SIG-M5 treated with dmso at 0.1 percent for 504 hours (cell line): Measurements from ENCODE around the gene CHST3.
"Not testable (repeated sequence)": the region's sequence is repeated elsewhere in the genome, so short reads cannot be mapped to it uniquely, and the experiment has no call there.

Experiments used
- DNase-seq: peaks from one replicate; lab custom pipeline; 2025; ENCODE audit not compliant: unreplicated experiment; lab: John Stamatoyannopoulos, UW

Gene CHST3

GRCh38 chr10:71964098-71964742 lies at the start of gene CHST3:
TSS of gene CHST3 (plus strand) at chr10:71964395. CDS start at chr10:72005843, 41,448 bp downstream.
- DNase-seq = no peak

DNA sequence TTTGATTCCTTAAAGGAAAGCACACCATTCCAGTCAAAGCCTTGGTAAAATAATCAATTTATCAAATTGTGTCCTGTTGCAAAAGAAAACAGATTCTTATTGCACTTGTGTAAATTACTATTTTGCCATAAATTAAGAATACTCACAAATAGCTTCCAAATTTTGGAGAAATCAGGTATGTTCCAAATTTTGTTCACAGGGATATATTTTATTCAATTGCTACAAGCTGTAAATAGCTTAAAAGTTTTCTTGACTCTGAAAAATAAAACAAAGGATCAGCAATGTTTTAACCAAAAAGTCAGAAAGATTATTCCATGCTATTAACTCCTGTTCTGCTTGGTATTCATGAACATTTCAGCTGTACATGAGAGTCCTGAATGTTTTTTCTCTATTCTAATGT lies 47.4 kb upstream of the CHST3 start:
- no peak for DNase-seq

DNA sequence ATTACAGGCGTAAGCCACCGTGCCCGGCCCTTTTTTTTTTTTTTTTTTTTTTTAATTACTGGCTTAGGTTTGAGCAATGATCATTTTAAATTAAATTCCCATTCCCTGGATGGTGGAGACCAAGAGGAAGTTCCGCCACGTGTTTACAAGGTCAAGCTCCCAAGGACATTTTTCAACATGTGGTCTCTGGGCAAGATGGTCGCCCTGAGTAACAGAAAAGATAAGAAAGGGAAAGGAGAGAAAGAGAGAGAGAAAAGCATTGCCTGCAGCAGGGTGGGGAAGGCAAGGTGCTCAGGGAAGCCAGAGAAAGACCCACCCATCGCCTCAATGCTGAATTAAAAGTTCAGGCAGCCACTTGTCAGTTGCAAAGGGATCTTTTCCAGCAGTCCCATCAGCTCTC lies 45.2 kb upstream of the CHST3 start:
- DNase-seq = no peak

- DNase-seq = not testable (repeated sequence)
Measured at GRCh38 chr10:71919956-71920539, 44.1 kb upstream of the CHST3 start.

DNA sequence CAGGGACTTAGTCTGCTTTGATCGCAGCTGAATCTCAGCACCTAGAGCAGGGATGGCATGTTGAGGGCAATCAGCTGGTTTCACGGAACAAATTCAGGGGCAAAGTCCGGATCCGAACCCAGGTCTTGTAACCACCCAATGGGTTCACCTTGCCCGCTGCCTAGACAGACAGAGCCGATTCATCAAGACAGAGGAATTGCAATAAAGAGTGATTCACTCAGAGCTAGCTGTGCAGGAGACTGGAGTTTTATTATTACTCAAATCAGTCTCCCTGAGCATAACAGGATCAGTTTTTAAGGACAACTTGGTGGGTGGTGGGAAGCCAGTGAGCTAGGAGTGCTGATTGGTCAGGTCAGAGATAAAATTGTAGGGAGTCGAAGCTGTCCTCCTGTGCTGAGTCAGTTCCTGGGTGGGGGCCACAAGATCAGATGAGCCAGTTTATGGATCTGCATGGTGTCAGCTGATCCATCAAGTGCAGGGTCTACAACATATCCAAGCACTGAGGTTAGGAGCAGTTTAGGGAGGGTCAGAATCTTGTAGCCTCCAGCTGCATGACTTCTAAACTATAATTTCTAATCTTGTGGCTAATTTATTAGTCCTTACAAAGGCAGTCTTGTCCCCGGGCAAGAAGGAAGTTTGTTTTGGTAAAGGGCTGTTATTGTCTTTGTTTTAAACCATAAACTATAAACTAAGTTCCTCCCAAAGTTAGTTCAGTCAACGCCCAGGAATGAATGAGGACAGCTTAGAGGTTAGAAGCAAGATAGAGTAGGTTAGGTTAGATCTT lies 43.5 kb upstream of the CHST3 start:
- DNase-seq = no peak

- DNase-seq = no peak
Measured at GRCh38 chr10:71921324-71922027, 42.7 kb upstream of the CHST3 start.

- DNase-seq = no peak
Measured at GRCh38 chr10:71923138-71923692, 41.0 kb upstream of the CHST3 start.

DNA sequence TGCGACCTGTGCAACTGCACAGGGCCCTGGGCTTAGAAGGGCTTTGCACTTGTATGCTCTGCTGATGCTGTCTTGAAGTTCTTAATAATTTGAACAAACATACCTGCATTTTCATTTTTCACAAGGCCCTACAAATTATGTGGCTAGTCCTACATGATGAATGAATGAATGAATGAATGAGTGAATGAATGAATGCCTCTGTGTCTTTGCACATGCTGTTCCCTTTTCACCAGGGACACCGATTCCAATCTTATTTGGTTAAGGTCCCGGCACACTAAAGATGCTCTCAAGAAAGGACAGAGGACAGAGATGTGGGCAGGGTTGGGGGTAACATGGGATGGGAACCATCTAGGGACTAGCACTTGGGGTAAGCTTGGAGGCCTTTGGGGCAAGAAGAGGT lies 39.4 kb upstream of the CHST3 start:
- DNase-seq = no peak

DNA sequence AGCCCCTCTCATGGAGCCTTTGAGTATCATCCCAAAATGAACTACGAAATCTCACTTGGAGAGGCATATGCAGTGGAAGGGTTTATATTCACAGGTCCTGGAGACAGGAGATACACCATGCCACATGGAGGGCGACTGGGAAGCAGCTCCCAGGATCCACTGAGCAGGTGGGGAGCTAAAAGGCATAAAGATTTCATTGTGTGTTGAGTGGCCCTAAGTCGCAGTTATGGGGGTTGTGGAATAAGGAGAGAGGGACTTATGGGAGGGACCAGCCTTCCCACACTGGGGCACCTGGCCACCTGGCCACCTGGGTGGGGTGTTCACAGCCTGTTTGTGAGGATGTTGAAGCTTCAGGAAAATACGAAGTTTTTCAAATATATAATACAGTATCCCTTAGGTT lies 37.0 kb upstream of the CHST3 start:
- no peak for DNase-seq

DNA sequence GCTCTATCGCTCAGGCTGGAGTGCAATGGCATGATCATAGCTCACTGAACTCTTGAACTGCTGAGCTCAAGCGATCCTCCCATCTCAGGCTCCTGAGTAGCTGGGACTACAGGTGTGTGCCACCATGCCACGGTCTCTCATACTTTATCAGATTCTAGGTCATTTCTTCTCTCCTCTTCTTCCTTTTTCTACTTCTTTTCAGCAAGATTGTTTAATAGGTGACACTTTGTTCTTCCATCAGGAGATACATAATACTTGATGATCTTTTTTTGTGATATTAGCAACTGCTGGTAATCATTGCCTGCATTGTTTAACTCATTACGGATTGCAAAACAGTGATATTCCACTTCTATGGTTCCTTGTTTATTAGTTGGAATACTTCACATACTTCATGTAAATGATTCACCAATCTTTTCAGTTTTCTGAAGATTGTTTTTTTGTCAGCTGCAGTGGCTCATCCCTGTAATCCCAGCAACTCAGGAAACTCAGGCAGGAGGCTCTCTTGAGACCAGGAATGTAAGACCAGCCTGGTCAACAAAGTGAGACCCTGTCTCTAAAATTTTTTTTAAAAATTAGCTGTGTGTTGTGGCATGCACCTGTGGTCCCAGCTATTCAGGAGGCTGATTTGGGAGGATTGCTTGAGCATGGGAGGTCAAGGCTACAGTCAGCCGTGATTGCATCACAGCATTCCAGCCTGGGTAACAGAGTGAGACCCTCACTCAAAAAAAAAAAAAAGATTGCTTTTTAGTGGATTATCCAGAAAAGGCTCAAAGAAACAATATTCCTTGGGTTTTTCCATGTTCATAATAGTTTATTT lies 36.2 kb upstream of the CHST3 start:
- no peak for DNase-seq

GRCh38 chr10:71931295-71931694 lies 32.9 kb upstream of the CHST3 start:
- no peak for DNase-seq

DNA sequence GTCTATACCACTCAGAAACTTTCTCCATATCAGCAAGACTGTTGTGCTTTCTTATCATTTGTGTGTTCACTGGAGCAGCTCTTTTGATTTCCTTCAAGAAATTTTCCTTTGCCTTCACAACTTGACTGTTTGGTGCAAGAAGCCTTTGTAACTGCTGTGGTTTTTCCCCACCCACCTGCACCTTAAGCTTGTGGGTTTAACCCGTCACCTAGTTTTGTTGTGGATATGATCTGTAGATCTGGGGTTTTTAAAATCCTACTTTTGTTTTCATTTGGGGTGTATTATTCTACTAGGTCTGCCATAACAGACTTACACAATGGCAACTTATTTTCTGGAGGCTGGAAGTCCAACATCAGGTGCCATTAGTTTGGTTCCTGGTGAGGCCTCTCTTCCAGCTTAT lies 30.5 kb upstream of the CHST3 start:
- no peak for DNase-seq

DNA sequence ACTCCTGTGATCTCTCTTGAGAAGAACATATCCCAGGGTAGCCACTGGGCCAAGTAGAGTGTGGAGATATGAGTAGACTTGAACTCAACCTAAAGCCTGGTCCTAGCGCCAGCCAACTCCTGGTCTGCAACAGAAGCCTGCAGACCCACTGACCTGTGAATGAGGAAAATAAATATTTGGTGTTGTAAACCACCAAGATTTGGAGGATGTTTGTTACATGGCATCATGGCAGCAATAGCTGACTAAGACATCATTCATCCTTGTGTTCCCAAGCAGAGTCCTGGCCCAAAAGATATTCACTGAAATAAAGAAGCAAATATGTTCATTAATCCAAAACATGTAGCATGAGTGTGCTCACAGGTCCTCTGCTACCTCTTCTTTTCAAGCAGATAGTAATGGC lies 26.0 kb upstream of the CHST3 start:
- DNase-seq = no peak

DNA sequence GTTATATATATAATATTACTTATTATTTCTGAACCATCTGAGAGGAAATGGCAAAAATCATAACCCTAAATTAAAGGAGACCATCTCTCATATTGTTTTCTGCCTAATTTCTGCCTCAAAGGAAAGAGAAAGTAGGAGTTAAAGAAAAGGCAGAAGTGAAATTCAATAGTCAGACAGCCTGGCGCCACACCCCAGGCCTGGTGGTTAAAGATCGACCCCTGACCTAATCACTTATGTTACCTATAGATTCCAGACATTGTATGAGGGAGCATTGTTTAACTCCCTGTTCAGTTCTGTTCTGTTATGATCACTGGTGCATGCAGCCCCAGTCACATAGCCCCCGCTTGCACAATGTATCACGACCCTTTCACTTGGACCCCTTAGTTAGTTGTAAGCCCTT lies 24.9 kb upstream of the CHST3 start:
- DNase-seq = no peak

DNA sequence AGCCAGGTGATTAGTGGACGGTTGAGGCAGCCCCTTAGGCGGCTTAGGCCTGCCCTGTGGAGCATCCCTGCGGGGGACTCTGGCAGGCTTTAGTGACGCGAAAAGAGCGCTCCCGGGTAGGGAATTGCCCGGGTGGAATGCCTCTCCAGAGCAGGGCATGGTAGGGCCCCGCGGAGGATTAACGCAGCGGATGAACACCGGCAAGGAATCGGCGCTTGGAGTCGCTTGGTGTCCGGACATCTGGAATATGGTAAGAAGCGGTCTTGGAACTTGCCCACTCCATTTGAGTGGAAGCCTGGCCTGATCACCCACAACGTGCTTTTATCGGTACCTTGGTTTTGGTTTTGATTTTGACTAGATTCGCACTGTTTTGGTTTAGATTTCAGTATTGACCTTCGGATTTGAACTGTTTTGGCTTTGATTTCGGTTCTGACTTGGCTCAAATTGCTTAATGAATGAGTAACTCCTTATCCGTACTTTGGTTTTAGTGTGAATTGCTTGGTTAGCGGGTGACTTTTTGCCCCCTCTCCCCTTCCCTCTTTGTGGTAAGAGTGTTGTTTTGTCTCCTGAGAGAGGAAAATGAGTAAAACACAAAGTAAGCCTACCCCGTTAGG lies 24.2 kb upstream of the CHST3 start:
- no peak for DNase-seq

GRCh38 chr10:71940752-71941151 lies 23.4 kb upstream of the CHST3 start:
- DNase-seq = no peak

DNA sequence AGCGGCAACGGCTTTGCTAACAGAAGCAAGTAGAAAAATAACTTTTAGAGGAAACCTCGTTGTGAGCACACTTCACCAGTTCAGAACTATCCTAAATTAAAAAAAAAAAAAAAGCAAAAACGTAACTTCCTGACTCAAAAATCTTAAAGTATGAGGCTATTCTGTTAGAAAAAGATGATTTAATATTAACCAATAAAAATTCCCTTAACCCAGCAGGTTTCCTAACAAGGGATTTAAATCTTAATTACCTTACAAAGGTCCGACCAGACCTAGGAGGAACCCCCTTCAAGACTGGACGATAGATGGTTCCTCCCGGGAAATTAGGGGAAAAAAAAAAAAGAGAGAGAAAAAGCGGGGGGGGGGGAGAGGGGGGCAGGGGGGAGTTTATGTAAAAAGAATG lies 22.9 kb upstream of the CHST3 start:
- no peak for DNase-seq

DNA sequence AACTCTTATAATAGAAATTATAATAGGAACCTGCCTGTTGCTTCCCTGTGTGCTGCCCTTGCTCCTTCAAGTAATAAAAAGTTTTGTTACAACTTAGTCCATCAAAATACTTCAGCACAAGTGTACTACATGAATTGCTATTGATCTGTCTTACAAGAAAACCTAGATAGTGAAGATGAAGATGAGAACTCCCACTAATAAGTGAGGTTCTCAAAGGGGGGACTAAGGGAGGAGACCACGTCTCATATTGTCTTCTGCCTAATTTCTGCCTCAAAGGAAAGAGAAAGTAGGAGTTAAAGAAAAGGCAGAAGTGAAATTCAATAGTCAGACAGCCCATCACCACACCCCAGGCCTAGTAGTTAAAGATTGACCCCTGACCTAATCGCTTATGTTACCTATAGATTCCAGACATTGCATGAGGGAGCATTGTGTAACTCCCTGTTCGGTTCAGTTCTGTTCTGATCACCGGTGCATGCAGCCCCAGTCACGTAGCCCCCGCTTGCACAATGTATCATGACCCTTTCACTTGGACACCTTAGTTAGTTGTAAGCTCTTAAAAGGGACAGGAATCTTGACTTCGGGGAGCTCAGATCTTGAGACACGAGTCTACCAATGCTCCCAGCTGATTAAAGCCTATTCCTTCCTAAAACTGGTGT lies 18.2 kb upstream of the CHST3 start:
- DNase-seq = no peak

GRCh38 chr10:71946700-71947099 lies 17.5 kb upstream of the CHST3 start:
- no peak for DNase-seq
